Stimulated activated CD8-positive, alpha-beta memory T cell treated with anti-CD3 and anti-CD28 coated beads, Interleukin-4, amount 100 ng/mL, for 1 hour (primary cell): Measurements from ENCODE around the gene METTL25B.
A peak's percentile ranks its signal among the peaks of the same experiment; 100 is the strongest.

Experiments used
- DNase-seq, 2 donors: peaks; one replicate each; pipeline ENCODE4 v3.0.0-alpha.2; 2020; ENCODE audit warnings: low read depth in 2 of 2, low spot score in 1 of 2

METTL25B gene

DNA sequence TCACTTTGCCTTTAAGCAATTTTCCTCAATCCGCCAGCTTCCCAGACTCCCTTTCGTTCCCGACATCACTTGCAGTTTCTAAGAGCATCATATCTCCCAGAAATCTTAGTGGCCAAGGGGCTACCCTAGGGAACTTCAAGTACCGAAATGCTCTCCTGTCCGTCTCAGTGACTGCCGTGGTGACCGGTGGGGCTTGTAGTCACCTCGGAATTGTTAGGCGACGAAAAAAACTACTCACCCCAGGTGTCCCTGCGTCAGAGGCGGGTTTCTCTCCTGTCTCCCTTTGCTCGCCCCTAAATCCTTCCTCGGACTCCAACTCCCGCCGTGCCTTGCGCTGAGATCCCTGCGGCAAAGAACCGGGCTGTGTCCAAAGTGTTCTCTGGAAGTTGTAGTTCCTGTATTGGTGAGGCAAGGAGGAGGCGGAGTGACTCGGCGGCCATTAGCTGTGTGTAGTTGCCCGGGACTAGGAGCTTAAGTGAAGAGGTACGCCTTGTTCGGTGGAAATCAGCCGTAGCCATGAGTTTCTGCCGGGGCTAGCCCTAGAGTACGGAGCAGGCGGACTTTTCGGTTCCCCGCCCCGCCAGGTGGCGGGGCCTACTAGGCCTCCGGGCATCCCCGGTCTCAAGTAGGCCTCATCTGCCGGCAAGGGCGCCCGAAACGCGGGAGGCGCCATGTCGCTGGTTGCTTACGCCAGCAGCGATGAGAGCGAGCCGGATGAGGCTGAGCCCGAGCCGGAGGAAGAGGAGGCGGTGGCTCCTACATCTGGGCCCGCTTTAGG, 39.0 kb downstream of the METTL25B start, which contains the start of gene PRCC:
Gene PRCC (plus strand): TSS at position 435 of the 778 bp plus-strand sequence. CDS start 237 bp downstream, at position 672.
- peak; percentile 84 to 91 for DNase-seq

DNA sequence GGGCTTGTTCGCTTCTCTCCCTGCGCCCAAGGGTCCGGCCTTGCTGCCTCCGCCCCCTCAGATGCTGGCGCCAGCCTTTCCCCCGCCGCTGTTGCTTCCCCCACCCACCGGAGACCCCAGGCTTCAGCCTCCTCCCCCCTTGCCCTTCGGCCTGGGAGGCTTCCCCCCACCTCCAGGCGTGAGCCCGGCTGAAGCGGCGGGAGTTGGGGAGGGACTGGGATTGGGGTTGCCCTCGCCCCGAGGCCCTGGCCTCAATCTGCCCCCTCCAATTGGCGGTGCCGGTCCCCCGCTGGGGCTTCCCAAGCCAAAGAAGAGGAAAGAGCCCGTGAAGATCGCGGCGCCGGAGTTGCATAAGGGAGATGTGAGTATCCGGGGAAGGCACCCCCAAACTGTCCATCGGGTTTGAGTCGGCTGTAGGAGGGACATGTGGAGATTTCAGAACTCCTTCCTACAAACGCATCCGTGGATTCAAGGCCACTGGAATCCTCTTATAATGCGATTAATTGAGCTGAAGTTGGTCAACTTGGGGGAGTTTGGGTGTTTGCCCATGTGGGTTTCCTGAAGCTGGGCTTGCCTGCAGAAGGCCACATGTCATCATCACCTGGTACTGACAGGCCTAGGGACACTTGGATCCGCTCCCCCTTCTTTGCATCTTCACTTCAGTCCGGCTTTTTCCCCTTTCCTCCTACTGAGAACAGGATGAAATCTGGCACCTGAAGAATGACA, 39.8 kb downstream of the METTL25B start:
- DNase-seq: no peak

DNA sequence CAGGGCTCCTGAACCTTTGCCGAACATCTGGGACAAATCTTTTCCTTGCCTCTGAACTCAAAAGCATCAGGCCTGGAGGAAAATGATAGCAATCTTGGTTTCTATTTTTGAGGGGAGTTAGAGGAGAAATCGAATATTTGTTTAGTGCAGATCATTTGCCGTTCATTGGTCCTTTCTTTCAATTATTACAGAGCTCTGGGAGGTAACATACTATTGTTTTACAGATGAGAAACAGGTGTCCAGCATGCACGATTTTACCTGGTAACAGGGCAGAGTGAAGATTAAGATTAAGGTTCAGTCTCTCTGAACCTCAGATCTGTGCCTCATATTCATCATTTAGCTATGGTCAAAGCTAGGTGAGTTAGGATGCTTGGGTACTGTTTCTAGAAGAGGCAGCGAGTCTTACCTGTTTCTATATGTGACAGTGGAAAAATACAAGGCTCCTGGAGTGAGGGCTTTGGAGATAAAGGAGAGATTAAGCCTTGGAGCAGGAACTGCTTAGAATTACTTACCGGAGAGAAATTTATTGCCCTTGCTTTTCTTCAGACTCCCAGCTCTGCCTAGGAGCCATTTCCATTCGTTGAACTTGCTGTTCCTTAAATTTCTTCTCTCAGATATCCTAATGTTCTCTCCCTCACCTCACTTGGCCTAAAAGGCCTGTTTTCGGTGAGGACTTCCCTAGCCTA, 40.5 kb downstream of the METTL25B start:
- no peak for DNase-seq

DNA sequence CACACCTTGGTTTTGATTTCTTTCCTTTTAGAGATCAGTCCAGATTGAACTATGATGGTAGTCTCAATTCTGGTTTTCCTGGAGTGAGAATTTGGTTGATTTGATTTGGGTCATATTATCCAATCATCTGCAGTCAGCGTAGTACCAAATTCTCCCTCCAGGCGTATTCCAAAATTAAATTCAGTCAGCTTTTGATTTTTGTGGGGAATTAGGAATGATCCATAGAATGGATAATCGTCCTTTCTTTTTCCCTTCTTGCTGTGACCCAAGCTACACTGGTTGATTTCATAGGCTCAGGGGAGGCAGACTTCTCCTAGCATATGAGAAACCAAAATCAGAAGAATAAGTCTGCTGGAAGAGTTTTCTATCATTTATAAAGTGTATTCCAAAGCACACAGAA, 44.0 kb downstream of the METTL25B start:
- no peak for DNase-seq

DNA sequence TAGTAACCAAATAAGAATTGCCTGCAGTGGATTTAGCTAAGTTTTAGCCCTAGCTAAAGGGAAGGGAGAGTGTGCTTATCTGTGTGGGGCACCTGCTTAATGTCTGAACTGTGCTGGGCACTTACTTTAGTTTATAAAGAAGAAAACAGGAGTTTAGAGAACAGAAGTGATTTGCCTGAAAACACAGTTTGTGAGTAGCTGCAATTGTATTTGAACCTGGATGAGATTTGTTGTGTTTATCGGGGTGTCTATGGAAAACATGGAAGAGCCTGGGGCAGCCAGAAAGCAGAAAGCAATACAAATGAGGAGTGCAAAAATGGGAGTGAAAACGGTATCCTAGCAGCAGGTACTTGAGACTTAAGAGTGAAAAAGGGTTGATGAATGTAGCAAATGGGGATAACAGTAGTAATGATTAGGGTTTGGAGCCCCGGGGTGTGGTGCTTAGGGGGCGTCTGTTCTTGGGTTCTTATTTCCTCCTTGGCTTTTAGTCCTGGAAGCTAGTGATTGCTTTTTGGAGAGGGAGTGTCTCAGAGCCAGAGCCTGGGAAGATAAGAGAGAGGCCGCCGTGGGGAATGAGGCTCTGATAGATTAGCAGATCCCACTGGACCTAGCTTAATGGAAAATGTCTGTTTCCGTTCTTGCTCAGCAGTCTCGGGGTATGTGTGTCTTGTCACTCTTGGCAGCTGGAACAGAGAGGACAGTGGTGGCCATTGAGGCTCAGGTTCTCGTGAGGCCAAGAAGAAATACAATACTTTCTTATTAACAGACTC, 44.6 kb downstream of the METTL25B start:
- no peak for DNase-seq

DNA sequence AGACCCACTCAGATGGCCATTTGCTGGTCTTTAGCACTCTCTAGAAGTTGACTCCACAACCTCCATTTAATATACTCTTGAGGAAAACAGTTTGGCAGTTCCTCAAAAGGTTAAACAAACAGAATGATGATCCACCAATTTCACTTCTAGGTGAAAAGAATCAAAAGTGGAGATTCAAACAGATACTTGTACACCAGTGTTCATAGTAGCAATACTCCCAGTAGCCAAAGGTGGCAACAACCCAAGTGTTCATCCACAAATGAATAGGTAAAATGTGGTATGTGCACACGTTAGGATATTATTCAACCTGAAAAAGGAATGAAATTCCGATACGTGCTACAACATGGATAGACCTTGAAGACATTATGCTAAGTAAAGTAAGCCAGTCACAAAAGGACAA, 45.3 kb downstream of the METTL25B start:
- DNase-seq: no peak

DNA sequence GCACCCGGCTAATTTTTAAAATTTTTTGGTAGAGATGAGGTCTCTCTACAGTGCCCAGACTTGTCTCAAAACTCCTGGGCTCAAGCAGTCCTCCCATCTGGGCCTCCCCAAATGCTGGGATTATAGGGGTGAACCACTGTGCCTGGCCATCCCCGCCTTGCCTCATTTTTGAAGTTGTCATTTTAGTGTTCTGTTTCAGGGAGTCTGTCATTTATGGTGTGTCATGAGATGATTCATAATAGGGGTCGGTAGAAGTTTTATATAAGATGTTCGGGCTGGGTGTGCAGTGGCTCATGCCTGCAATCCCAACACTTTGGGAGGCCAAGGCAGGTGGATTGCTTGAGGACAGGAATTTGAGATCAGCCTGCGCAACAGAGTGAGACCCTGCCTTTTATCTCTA, 47.5 kb downstream of the METTL25B start:
- no peak for DNase-seq

DNA sequence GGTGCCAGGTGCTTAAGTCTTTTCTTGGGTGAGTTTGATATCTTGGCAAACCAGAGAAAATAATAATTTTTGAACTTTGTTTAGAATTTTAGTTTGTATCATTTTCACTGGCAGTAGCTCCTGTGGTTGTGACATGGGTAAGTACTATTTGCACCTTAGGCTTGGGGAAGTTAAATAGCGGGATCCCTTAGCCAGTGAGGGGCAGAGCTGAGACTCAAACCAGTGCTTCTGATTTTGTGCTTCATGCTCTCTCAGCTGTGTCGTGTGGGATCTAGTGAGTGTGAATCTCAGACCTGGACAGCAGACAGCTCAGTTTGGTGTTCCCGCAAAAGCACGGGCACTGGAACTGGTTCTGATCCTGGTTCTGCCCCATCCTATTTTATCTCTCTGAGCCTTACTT, 48.7 kb downstream of the METTL25B start:
- DNase-seq: no peak

DNA sequence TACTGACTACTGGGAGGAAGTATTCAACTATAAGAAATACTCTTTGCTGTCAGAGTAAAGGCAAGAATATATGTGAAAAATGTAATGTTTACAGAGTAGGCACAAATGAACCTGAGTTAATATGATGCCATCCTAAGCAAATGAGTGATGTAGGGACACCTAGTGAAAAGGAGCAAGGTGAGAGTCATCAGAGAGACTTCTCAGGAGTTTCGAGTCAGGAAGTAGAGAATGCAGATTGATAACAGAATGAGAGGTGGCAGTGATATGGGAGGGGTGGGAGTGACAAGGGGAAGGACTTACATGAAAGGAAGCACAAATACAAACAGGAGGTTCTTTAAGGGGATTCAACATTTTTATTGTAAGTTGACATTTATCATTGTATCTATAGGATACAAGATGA, 49.3 kb downstream of the METTL25B start:
- DNase-seq: no peak

DNA sequence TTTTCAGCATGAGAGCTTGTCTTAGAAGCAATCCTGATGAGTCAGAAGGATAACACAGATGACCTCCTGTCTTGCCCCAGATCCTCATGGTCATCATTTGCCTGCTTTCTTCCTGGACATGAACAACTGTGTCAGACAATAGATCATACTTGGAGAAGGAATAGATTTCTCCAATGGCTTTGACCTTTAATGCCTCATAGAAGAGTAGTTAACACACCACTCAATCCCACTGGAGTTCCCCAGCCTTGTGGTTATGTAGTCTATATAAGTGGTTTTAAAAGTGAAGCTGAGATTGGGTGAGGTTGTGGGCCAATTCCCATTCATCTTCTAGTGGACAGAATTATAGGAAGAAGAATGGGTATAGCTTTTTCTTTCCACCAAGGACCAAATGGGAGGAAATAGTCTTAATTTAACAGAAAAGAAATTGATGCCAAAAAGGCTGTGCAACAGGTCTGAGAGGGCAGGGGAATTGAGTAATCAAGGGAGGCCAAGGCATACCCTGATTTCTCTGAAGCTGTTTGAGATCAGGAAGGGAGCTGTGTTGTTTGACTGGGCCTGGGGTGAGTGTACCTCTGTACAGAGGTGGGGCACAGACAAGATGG, 53.4 kb downstream of the METTL25B start:
- DNase-seq: no peak

DNA sequence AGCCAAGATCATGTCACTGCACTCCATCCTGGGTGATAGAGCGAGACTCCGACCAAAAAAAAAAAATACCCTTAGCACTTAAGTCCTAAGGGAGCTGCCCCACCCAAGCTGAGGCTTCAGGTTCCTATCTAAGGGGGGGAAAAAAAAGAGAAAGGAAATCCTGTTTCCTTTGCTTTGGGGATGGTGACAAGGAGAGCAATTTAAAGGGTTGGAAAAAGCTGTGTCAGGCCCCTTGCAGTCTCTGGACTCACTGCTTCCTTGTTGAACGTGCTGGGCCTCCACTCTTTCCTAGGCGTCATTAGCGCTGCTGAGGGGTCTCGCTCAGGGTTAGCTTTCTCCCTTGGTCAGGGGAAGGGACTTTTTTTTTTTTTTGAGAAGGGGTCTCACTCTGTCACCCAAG, 57.2 kb downstream of the METTL25B start:
- no peak for DNase-seq
